PC-3 (cell line): ENCODE data around the gene EXOC1L. TPM values are rescaled to one million over a fixed set of nuclear protein-coding genes. Genes with fewer than 3 reads are reported as not detected.
A peak's percentile ranks its signal among the peaks of the same experiment; 100 is the strongest.

ENCODE experiments used
- ATAC-seq: fragments of 200-7000 bp; cut with Tn5 transposase; 2 replicates; pipeline ENCODE4 v1.9.1; 2020; ENCODE audit warnings: mild to moderate bottlenecking, moderate library complexity
- BruUV-seq: library from RNA; stranded (reverse); fragments of 400-500 nt; replicated peaks from 2 replicates; lab custom pipeline; 2021; lab: Mats Ljungman, UMichigan
- CTCF ChIA-PET: fragments of 300-600 bp; sonication (Branson Sonifier 250); formaldehyde crosslinking; loops from one replicate; lab custom pipeline; 2022; ENCODE audit warnings: antibody characterized with exemption; lab: Charles Lee
- POLR2A ChIA-PET: fragments of 300-600 bp; sonication (Branson Sonifier 250); formaldehyde crosslinking; loops from one replicate; lab custom pipeline; 2022; ENCODE audit warnings: antibody characterized with exemption; ENCODE audit not compliant: unreplicated experiment; lab: Charles Lee
- DNase-seq: peaks from one replicate; pipeline ENCODE4 v3.0.0-alpha.2; 2015
- H2AFZ ChIP-seq: fragments of 300-600 bp; sonication (generic); 2 replicates; pipeline ENCODE4 v1.6.0; 2016; ENCODE audit warnings: antibody characterized with exemption, low read length
- H3F3A ChIP-seq: fragments of 300-600 bp; sonication (generic); one replicate; pipeline ENCODE4 v1.6.0; 2017; ENCODE audit warnings: antibody characterized with exemption, low read length, control low read depth, mild to moderate bottlenecking; ENCODE audit not compliant: unreplicated experiment
- H3K27ac ChIP-seq: fragments of 300-600 bp; sonication (generic); 2 replicates; pipeline ENCODE4 v1.5.1; 2016; ENCODE audit warnings: mild to moderate bottlenecking, low read length
- H3K27me3 ChIP-seq: fragments of 300-600 bp; sonication (generic); 2 replicates; pipeline ENCODE4 v1.6.1; 2016; ENCODE audit warnings: low read length, mixed read lengths
- H3K36me3 ChIP-seq: fragments of 300-600 bp; sonication (generic); 2 replicates; pipeline ENCODE4 v1.6.1; 2016; ENCODE audit warnings: low read depth, mixed run types, low read length, mixed read lengths
- H3K4me1 ChIP-seq: fragments of 300-600 bp; sonication (generic); 2 replicates; pipeline ENCODE4 v1.5.1; 2016; ENCODE audit warnings: low read length; ENCODE audit not compliant: insufficient read depth
- H3K4me2 ChIP-seq: fragments of 300-600 bp; sonication (generic); 2 replicates; pipeline ENCODE4 v1.6.0; 2016; ENCODE audit warnings: low read length
- H3K4me3 ChIP-seq: fragments of 300-600 bp; sonication (generic); 2 replicates; pipeline ENCODE4 v1.5.1; 2016; ENCODE audit warnings: mild to moderate bottlenecking, low read length, mixed read lengths
- H3K79me2 ChIP-seq: fragments of 300-600 bp; sonication (generic); 2 replicates; pipeline ENCODE4 v1.6.1; 2017; ENCODE audit warnings: low read length, mixed read lengths
- H3K9ac ChIP-seq: fragments of 300-600 bp; sonication (generic); 2 replicates; pipeline ENCODE4 v1.6.0; 2016; ENCODE audit warnings: mild to moderate bottlenecking, low read length
- H3K9me2 ChIP-seq: fragments of 300-600 bp; sonication (generic); replicated peaks from 2 replicates; pipeline ENCODE4 v1.6.1; 2016; ENCODE audit warnings: mixed run types, low read length, mixed read lengths
- H3K9me3 ChIP-seq: fragments of 300-600 bp; sonication (generic); 2 replicates; pipeline ENCODE4 v1.6.1; 2016; ENCODE audit warnings: low read length, mixed read lengths
- H4K20me1 ChIP-seq: fragments of 300-600 bp; sonication (generic); 2 replicates; pipeline ENCODE4 v1.6.1; 2016; ENCODE audit warnings: low read length, mixed read lengths
- EZH2 ChIP-seq: fragments of 300-600 bp; sonication (generic); IDR thresholded peaks from one replicate; pipeline ENCODE4 v1.6.1; 2017; ENCODE audit warnings: antibody characterized with exemption, mild to moderate bottlenecking, low read length; ENCODE audit not compliant: unreplicated experiment
- EZH2phosphoT487 ChIP-seq: fragments of 300-600 bp; sonication (generic); IDR thresholded peaks from 2 replicates; pipeline ENCODE4 v1.6.1; 2018; ENCODE audit warnings: mild to moderate bottlenecking, antibody characterized with exemption, low read length, borderline replicate concordance
- intact Hi-C: fragments of 100-400 bp; cut with micrococcal nuclease; formaldehyde crosslinking; loops from 2 replicates; pipeline ENCODE4 v1.9.0; 2023
- total RNA-seq: library from RNA; depleted of rRNA; stranded (reverse); fragments of >200 nt; gene quantifications from 2 replicates; pipeline ENCODE4 v1.2.3, GENCODE V29; 2014
- TF ChIP-seq, protein P1 (sequence below): fragments of 300-600 bp; sonication (generic); conservative IDR thresholded peaks from 2 replicates; pipeline ENCODE4 v1.5.1; 2017; ENCODE audit warnings: antibody characterized with exemption, low read depth, mild to moderate bottlenecking, low read length

Gene EXOC1L
- total RNA-seq, 1 experiment from 2014 or later = not detected

GRCh38 chr4:55801498-55801897 lies 18.1 kb upstream of the EXOC1L start:
- no peak overlapping the region for H3K27ac ChIP-seq
- ChIA-PET POLR2A (no interaction called here), CTCF (no interaction called here)
- intact Hi-C loops = no loop called here
- DNase-seq = no peak
- ATAC-seq = no peak
- no peaks in the 10 kb centered on the region for H4K20me1 ChIP-seq
- peaks cover 40% of the 10 kb centered on the region for H3K27me3 ChIP-seq
- BruUV-seq = no TSS peak
- no peak overlapping the region for H3K4me2 ChIP-seq
- H3K9ac ChIP-seq = no peak overlapping the region
- no peak for TF ChIP-seq EZH2phosphoT487
- TF ChIP-seq EZH2 = no peak
- TF ChIP-seq, protein P1, sequence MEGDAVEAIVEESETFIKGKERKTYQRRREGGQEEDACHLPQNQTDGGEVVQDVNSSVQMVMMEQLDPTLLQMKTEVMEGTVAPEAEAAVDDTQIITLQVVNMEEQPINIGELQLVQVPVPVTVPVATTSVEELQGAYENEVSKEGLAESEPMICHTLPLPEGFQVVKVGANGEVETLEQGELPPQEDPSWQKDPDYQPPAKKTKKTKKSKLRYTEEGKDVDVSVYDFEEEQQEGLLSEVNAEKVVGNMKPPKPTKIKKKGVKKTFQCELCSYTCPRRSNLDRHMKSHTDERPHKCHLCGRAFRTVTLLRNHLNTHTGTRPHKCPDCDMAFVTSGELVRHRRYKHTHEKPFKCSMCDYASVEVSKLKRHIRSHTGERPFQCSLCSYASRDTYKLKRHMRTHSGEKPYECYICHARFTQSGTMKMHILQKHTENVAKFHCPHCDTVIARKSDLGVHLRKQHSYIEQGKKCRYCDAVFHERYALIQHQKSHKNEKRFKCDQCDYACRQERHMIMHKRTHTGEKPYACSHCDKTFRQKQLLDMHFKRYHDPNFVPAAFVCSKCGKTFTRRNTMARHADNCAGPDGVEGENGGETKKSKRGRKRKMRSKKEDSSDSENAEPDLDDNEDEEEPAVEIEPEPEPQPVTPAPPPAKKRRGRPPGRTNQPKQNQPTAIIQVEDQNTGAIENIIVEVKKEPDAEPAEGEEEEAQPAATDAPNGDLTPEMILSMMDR = no peak
- no peak overlapping the region for H2AFZ ChIP-seq
- no peaks in the 10 kb centered on the region for H3K36me3 ChIP-seq
- no peak overlapping the region for H3K4me3 ChIP-seq
- H3F3A ChIP-seq = no peaks in the 10 kb centered on the region
- no peaks in the 10 kb centered on the region for H3K4me1 ChIP-seq
- no peaks in the 10 kb centered on the region for H3K9me2 ChIP-seq
- H3K79me2 ChIP-seq = no peaks in the 10 kb centered on the region
- H3K9me3 ChIP-seq = no peaks in the 10 kb centered on the region

DNA sequence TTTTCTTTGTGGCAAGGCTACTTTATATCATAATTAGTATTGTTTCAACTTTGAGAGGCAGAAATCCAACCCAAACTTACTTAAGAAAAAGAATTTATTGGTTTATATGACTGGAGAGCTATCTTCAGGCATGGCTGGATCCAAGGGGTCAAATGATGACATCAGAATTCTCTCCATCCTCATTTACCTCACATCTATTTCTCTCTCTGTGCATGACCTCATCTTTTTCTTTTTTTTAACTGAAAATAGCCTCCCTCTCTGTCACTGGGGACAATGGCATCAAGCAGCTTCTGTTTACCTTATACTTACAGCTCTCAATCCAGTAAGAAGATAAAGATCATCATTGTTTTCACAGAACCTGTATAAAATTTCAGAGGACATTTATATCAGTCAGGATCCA lies 12.0 kb upstream of the EXOC1L start:
- DNase-seq (no peak), ATAC-seq (no peak)
- H3F3A ChIP-seq = no peaks in the 10 kb centered on the region
- no peak overlapping the region for H3K9ac ChIP-seq
- ChIA-PET POLR2A (no interaction called here), CTCF (no interaction called here)
- TF ChIP-seq, protein P1 = no peak
- TF ChIP-seq EZH2 (no peak), EZH2phosphoT487 (no peak)
- no peaks in the 10 kb centered on the region for H3K79me2 ChIP-seq
- no peak overlapping the region for H3K4me3 ChIP-seq
- BruUV-seq = no TSS peak
- peaks cover 35% of the 10 kb centered on the region for H3K27me3 ChIP-seq
- no peak overlapping the region for H3K27ac ChIP-seq
- H3K4me1 ChIP-seq = no peaks in the 10 kb centered on the region
- H3K9me3 ChIP-seq = no peaks in the 10 kb centered on the region
- intact Hi-C loops = no loop called here
- no peak overlapping the region for H3K4me2 ChIP-seq
- H3K9me2 ChIP-seq = no peaks in the 10 kb centered on the region
- H2AFZ ChIP-seq = no peak overlapping the region
- H3K36me3 ChIP-seq = no peaks in the 10 kb centered on the region
- no peaks in the 10 kb centered on the region for H4K20me1 ChIP-seq

DNA sequence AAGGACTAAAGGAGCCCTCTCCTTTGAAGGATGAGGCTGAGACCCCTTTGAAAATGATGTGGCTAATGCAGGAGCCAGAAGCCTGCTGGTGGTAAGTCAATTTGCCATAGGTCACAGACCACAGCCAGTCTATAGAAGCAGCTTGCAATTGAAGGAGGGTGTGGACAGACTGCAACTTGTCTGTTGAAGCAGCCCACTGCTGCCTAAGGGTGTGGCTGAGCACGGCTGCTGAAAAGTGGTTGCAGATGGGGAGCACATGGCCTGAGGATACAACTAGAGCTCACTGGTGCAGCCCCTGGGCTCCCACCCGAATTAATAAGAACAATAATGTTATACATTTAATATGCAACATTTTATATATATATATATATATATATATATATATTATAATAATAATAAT lies 11.4 kb upstream of the EXOC1L start:
- H3K4me1 ChIP-seq = no peaks in the 10 kb centered on the region
- no peak overlapping the region for H3K4me2 ChIP-seq
- no peaks in the 10 kb centered on the region for H3K9me2 ChIP-seq
- no peaks in the 10 kb centered on the region for H4K20me1 ChIP-seq
- TF ChIP-seq EZH2 = no peak
- TF ChIP-seq EZH2phosphoT487 = no peak
- TF ChIP-seq, protein P1 = no peak
- no peak overlapping the region for H2AFZ ChIP-seq
- intact Hi-C loops = no loop called here
- ChIA-PET CTCF (no interaction called here), POLR2A (no interaction called here)
- peaks cover 35% of the 10 kb centered on the region for H3K27me3 ChIP-seq
- H3K36me3 ChIP-seq = no peaks in the 10 kb centered on the region
- no peak overlapping the region for H3K4me3 ChIP-seq
- BruUV-seq = no TSS peak
- DNase-seq (no peak), ATAC-seq (peak; percentile 20; the same call in 1 of the 2 replicates)
- H3F3A ChIP-seq = no peaks in the 10 kb centered on the region
- no peaks in the 10 kb centered on the region for H3K79me2 ChIP-seq
- no peak overlapping the region for H3K27ac ChIP-seq
- H3K9ac ChIP-seq = no peak overlapping the region
- no peaks in the 10 kb centered on the region for H3K9me3 ChIP-seq
